Measurements from ENCODE around the gene VSX2.

Gene VSX2

GRCh38 chr14:74302634-74303569 is 63.7 kb downstream of the VSX2 start, which contains the start of gene ABCD4:
ABCD4 (minus strand) TSS chr14:74302934; CDS start chr14:74302912, 22 bp downstream.
- peak; percentile 95 for DNase-seq

GRCh38 chr14:74308695-74309094 is 69.4 kb downstream of the VSX2 start:
- no peak for DNase-seq

- no peak for DNase-seq
Observed at GRCh38 chr14:74309125-74310022, 70.1 kb downstream of the VSX2 start.

- DNase-seq: no peak
Observed at GRCh38 chr14:74312161-74312560, 72.9 kb downstream of the VSX2 start.

Measured in eye (tissue), 1 donor.